BLaER1 treated with 17β-estradiol and CSF1 and Interleukin-3, amounts not matched to agents 10 nM and 100 nM (cell line): Measurements from ENCODE around the gene RBM28.

Source experiments
- H3K27ac ChIP-seq, 11 experiments: shearing (Covaris generic); formaldehyde crosslinking; 2 replicates each; pipeline ENCODE4 v1.8.1; 2022
- H3K27me3 ChIP-seq, 11 experiments: shearing (Covaris generic); formaldehyde crosslinking; 2 replicates each; pipeline ENCODE4 v1.8.1; 2022
- H3K36me3 ChIP-seq, 11 experiments: shearing (Covaris generic); formaldehyde crosslinking; 2 replicates each; pipeline ENCODE4 v1.8.1; 2022
- H3K4me1 ChIP-seq, 10 experiments: shearing (Covaris generic); formaldehyde crosslinking; 2 replicates each; pipeline ENCODE4 v1.8.1; 2022
- H3K4me2 ChIP-seq, 11 experiments: shearing (Covaris generic); formaldehyde crosslinking; 2 replicates each; pipeline ENCODE4 v1.8.1; 2022
- H3K4me3 ChIP-seq, 10 experiments: shearing (Covaris generic); formaldehyde crosslinking; 2 replicates each; pipeline ENCODE4 v1.8.1; 2022
- H3K9ac ChIP-seq, 11 experiments: shearing (Covaris generic); formaldehyde crosslinking; 2 replicates each; pipeline ENCODE4 v1.8.1; 2022
- H3K9me3 ChIP-seq, 11 experiments: shearing (Covaris generic); formaldehyde crosslinking; replicated peaks in 1 of 11; 2 replicates each; pipeline ENCODE4 v1.8.1; 2022
- H4K20me1 ChIP-seq, 11 experiments: shearing (Covaris generic); formaldehyde crosslinking; 2 replicates each; pipeline ENCODE4 v1.8.1; 2022
- Cebpa-rat ChIP-seq, 11 experiments: shearing (Covaris generic); IDR thresholded peaks; 2 replicates each; pipeline ENCODE4 v1.8.1; 2022

Gene RBM28

DNA sequence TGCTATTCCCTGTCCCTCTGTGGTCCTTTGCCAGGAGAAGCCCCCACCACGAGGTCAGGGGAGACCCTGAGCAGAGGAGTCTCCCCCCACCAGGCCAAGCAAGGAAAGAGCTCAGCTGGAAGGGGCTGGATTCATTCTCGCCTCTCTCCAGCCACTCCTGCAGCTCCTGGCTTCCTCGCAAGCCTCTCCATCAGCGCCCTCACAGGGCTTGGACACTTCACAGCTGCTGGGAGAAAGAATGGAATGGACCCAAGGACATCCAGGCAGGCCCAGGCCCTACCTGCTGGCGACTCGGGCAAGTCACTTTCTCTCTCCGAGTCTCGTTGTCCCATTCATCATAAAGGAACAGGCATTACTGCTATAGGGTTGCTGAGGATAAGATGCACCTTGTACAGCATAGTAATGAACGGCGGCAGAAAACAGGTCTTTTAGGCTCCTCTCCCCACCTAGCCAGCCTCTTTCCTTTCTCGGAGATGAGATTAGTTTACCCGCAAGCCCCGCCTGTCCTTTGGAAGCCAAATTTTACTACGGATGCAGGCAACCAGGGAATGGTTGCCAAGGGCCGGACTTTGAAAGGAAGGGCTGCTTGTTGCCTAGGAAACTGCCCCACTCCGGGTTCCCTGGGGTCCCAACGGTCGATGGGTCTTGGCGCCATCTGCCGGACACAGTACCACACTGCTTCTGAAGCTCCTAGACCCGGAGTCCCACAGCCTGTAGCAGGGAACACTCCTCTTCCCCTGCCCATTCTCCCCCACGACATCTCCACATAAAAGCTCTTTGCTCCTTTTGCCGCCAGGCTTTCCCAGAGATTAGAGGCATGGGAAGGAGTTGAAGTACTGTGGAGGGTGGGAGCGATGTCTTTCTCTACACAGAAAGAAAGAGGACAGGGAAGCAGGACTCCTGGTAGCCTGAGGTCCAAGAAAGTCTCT lies 43.8 kb upstream of the RBM28 start:
- no peak overlapping the region; a peak in 1 of 22 replicates for H3K27ac ChIP-seq

DNA sequence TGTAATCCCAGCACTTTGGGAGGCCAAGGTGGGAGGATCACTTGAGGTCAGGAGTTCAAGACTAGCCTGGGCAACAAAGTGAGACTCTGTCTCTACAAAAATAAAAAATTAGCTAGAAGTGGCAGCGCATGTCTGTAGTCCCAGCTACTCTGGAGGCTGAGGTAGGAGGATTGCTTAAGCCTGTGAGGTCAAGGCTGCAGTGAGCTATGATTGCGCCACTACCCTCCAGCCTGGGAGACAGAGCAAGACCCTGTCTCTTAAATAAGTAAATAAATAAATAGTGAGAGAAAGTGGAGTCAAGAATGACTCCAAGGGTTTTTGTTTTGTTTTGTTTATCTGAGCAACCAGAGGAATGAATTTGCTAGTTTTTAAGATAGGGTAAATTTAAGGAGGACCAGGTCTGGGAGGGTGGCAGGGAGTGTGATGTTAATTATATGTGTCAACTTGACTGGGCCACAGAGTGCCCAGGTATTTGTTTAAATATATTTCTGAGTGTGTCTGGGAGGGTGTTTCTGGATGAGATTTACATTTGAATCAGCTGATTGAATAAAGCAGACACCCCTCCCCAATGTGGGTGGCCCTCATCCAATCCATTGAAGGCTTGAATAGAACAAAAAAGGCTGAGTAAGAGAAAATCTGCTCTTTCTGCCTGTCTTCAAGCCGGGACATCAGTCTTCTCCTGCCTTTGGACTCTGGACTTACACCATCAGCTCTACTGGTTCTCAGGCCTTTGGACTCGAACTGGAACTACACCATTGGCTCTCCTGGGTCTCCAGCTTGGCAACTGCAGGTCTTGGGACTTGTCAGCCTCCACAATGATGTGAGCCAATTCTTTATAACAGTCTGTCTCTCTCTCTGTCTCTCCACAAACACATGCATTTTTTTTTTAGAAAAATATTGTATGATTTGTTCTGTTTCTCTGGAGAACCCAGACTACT lies 42.5 kb upstream of the RBM28 start:
- no peak overlapping the region for H3K4me3 ChIP-seq
- H3K4me1 ChIP-seq: peaks cover 17 to 62% (median 42%) of the 10 kb centered on the region in 10 experiments
- H3K9ac ChIP-seq: no peak overlapping the region
- H3K27ac ChIP-seq: no peak overlapping the region
- H3K4me2 ChIP-seq: peak overlapping the region in 3 of 11 experiments; percentile 9 to 35 (median 27); a peak in 3 of 22 replicates
- H4K20me1 ChIP-seq: peaks cover 0 to 30% (median 5%) of the 10 kb centered on the region in 11 experiments; a peak in 11 of 22 replicates
- peak in 2 of 11 experiments; percentile 8 to 18; a peak in 1 of 22 replicates for TF ChIP-seq Cebpa-rat (IDR thresholded peaks at IDR 0.05)
- H3K36me3 ChIP-seq: peaks cover 0 to 3% (median 2%) of the 10 kb centered on the region in 11 experiments; a peak in 12 of 22 replicates
- no peaks in the 10 kb centered on the region for H3K9me3 ChIP-seq
- no peaks in the 10 kb centered on the region for H3K27me3 ChIP-seq

More for the DNA sequence above, 43.8 kb upstream of the RBM28 start:
- no peak for TF ChIP-seq Cebpa-rat (IDR thresholded peaks at IDR 0.05)
- Histone ChIP-seq H3K4me2 (peak overlapping the region in 8 of 11 experiments; percentile 1 to 37 (median 22); a peak in 9 of 22 replicates), H3K27me3 (no peaks in the 10 kb centered on the region), H3K9ac (peak overlapping the region in 3 of 11 experiments; percentile 16 to 42 (median 30); a peak in 2 of 22 replicates), H3K4me1 (peaks cover 14 to 62% (median 46%) of the 10 kb centered on the region in 10 experiments; a peak in 19 of 20 replicates), H4K20me1 (peaks cover 0 to 42% (median 17%) of the 10 kb centered on the region in 11 experiments; a peak in 15 of 22 replicates), H3K36me3 (peaks cover 11 to 15% (median 14%) of the 10 kb centered on the region in 11 experiments), H3K9me3 (no peaks in the 10 kb centered on the region), H3K4me3 (no peak overlapping the region)

DNA sequence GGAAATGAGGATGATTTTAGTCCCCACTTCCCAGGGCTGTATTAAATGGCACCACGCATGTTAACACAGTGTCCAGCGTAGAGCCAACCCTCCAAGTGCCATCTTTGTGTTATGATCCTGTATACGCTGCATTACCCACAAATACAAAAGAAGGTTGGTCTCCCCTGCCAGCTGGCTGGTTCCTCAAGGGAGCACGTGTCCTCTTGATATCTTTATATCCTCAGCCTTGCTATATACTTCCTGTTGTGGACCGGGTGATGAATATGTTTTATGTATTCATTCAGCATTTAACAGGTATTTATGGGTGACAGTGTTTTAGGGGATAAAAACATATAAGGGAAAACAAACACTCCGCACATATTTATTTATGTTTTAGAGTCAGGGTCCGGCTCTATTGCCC lies 41.0 kb upstream of the RBM28 start:
- Histone ChIP-seq H3K4me3 (no peak overlapping the region), H3K9ac (no peak overlapping the region), H3K27ac (no peak overlapping the region), H3K36me3 (no peaks in the 10 kb centered on the region), H4K20me1 (peaks cover 0 to 17% (median 0%) of the 10 kb centered on the region in 11 experiments; a peak in 5 of 22 replicates), H3K9me3 (no peaks in the 10 kb centered on the region), H3K4me1 (peaks cover 20 to 53% (median 34%) of the 10 kb centered on the region in 10 experiments), H3K4me2 (peak overlapping the region in 8 of 11 experiments; percentile 10 to 51 (median 32); a peak in 12 of 22 replicates), H3K27me3 (no peaks in the 10 kb centered on the region)
- no peak for TF ChIP-seq Cebpa-rat (IDR thresholded peaks at IDR 0.05)

DNA sequence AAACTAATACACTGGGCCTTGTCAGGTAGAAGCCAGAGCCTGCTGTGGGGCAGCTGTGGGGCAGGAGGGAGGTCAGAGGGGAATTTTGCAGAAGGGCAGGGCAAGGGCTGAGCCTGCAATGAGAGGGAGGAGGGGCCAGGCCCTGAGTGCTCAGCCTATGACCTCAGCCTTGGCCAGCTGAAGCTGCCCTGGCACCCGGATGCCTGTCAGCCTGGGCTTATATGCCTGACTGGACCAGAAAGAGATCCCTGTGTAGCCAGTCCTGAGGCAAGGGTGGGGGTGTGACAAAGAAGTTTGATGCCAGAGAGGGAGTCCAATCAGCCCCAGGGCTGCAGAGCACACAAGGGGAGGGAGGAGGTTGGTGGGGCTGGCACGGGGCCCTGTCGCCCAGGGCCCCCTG lies 40.1 kb upstream of the RBM28 start:
- Histone ChIP-seq H3K27me3 (no peaks in the 10 kb centered on the region), H3K4me2 (0 out of 22 replicates have a peak overlapping the region, but pooled peaks of 1 of the 11 experiments have one; percentile 34), H3K9ac (peak overlapping the region in 1 of 11 experiments; percentile 15; a peak in 2 of 22 replicates), H3K27ac (no peak overlapping the region), H3K4me3 (no peak overlapping the region), H3K9me3 (no peaks in the 10 kb centered on the region), H4K20me1 (peaks cover 0 to 7% (median 0%) of the 10 kb centered on the region in 11 experiments; a peak in 2 of 22 replicates), H3K4me1 (peaks cover 24 to 47% (median 26%) of the 10 kb centered on the region in 10 experiments), H3K36me3 (no peaks in the 10 kb centered on the region)
- no peak for TF ChIP-seq Cebpa-rat (IDR thresholded peaks at IDR 0.05)

DNA sequence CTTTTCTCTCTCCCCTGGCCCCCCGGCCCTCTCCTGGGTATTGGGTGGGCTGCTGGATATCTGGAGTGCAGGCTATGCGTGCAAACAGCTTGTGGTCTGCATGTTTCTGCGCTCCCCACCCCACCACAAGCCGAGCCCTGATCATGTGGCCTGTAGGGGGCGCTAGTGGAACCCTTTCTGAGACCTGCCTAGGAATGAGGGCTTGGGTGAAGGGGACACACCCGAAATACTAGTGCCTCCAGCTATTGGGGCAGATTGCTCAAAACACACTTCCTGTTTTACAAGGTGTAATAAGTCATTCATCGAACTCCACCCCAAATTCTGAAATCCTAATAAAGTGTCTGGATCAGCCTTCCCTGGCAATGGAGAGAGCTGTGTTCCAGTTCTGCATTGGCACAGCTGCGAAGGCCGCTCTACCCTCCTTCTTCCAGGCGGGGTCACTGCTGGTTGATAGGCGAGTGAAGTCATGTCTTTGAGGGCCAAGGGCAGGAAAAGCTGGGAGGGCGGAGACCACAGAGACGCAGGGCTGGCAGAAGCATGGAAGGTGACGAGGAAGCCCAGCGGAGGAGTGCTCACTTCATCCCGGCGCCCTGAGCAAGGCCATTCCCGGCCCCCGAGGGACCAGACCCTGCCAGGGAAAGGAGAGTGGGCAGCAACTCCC lies 37.6 kb upstream of the RBM28 start:
- Histone ChIP-seq H3K4me2 (peak overlapping the region in 5 of 11 experiments; percentile 14 to 58 (median 45); a peak in 7 of 22 replicates), H3K36me3 (no peaks in the 10 kb centered on the region), H3K27ac (peak overlapping the region in 2 of 11 experiments; percentile 45 to 51; a peak in 4 of 22 replicates), H3K27me3 (no peaks in the 10 kb centered on the region), H3K9me3 (no peaks in the 10 kb centered on the region), H3K9ac (no peak overlapping the region), H3K4me3 (no peak overlapping the region), H4K20me1 (no peaks in the 10 kb centered on the region), H3K4me1 (peaks cover 9 to 46% (median 22%) of the 10 kb centered on the region in 10 experiments; a peak in 17 of 20 replicates)
- no peak for TF ChIP-seq Cebpa-rat (IDR thresholded peaks at IDR 0.05)

DNA sequence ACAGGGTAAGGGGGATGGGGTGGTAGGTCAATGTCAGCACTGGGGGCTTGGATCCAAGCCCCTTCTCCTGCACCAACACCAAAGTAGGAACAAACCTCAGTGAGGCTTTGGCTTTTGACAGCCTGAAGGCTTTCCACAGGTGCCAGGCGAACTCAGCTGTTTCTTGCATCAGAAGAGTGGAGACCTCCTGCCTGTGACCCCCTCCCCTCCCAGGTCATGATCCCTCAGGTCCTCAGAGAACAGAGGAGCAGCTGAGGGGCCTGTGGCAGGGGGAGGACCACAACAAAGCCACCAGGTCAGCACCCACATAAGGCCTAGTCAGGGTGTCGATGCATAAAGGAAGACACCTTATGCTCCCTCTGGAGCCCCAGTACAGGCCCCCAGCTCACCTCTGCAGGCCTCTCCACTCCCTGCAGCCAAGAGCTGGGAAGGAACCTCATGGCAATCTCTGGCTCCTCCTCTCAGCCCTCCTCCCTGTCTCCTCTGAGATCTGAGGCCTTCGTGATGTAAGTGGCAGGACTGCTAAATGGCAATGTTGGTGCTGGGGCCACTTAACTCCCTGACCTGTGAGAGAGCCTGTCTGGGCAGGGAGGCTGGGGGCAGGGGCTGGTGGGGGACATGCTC lies 36.9 kb upstream of the RBM28 start:
- Histone ChIP-seq H3K4me2 (peak overlapping the region in 1 of 11 experiments; percentile 25; a peak in 1 of 22 replicates), H4K20me1 (no peaks in the 10 kb centered on the region), H3K9ac (no peak overlapping the region), H3K36me3 (no peaks in the 10 kb centered on the region), H3K4me1 (peaks cover 9 to 39% (median 17%) of the 10 kb centered on the region in 10 experiments; a peak in 17 of 20 replicates), H3K27ac (no peak overlapping the region), H3K27me3 (no peaks in the 10 kb centered on the region), H3K9me3 (no peaks in the 10 kb centered on the region), H3K4me3 (no peak overlapping the region)
- TF ChIP-seq Cebpa-rat (IDR thresholded peaks at IDR 0.05): no peak

DNA sequence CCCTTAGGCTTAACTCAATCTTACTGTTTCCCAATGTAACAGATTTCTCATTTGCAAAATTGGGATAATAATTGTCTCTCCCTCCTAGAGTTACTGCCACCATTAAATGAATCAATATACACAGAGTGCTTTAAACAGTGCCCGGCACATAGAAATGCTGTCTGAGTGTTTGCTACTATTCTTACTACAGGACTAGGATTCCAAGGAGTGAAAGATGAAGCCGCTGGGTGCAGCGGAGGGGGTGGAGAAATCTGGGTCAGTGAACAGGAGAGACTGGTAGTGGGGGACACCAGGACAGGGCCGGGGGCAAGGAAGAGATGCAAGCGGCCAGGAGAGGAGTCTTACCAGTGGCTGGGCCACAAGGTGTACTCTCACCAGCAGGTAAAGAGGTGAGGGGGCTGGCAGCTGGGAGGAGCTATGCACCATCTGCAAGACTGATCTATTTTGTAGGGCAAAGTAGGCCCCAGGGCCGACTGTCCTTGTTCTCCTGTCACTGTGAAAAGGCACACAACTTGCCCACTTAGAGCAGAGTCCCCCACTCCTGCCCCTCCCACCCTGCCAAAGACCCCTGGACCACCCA lies 36.3 kb upstream of the RBM28 start:
- H3K36me3 ChIP-seq: no peaks in the 10 kb centered on the region
- no peak for TF ChIP-seq Cebpa-rat (IDR thresholded peaks at IDR 0.05)
- H3K9ac ChIP-seq: no peak overlapping the region
- H3K27me3 ChIP-seq: no peaks in the 10 kb centered on the region
- no peaks in the 10 kb centered on the region for H3K9me3 ChIP-seq
- peaks cover 7 to 34% (median 13%) of the 10 kb centered on the region in 10 experiments; a peak in 17 of 20 replicates for H3K4me1 ChIP-seq
- no peak overlapping the region for H3K4me3 ChIP-seq
- no peak overlapping the region for H3K27ac ChIP-seq
- no peaks in the 10 kb centered on the region for H4K20me1 ChIP-seq
- H3K4me2 ChIP-seq: no peak overlapping the region
